Fibroblast of lung (primary cell): ENCODE measurements around the gene SMARCA5. TPM values are rescaled to one million over a fixed set of nuclear protein-coding genes. Genes with fewer than 3 reads are reported as not detected.

Experiments used
- DNase-seq, 2 donors: peaks; one replicate each; pipeline versions ENCODE4 v3.0.0 to v3.0.0-alpha.2; 2010; ENCODE audit warnings: low read depth in 2 of 2
- H2AFZ ChIP-seq: 2 replicates; pipeline ENCODE4 v1.5.1; 2012; ENCODE audit warnings: low read length, control low read depth, inconsistent platforms
- H3K27ac ChIP-seq: 2 replicates; pipeline ENCODE4 v1.5.1; 2011; ENCODE audit warnings: low read length, control low read depth; ENCODE audit not compliant: insufficient read depth
- H3K27me3 ChIP-seq: 2 replicates; pipeline ENCODE4 v1.5.1; 2011; ENCODE audit warnings: mild to moderate bottlenecking, low read length; ENCODE audit not compliant: control insufficient read depth, insufficient read depth
- H3K36me3 ChIP-seq: 2 replicates; pipeline ENCODE4 v1.5.1; 2011; ENCODE audit warnings: low read length; ENCODE audit not compliant: control insufficient read depth, insufficient read depth
- H3K4me1 ChIP-seq: 2 replicates; pipeline ENCODE4 v1.5.1; 2011; ENCODE audit warnings: low read length; ENCODE audit not compliant: control insufficient read depth, insufficient read depth; ENCODE audit errors: extremely low read depth
- H3K4me2 ChIP-seq: 2 replicates; pipeline ENCODE4 v1.5.1; 2011; ENCODE audit warnings: low read length, control low read depth; ENCODE audit not compliant: insufficient read depth; ENCODE audit errors: extremely low read depth
- H3K4me3 ChIP-seq, 4 experiments: fragments of 200-600 bp in 1 of 4; sonication (generic) in 1 of 4; replicated peaks in 1 of 4; 2 replicates each; pipeline ENCODE4 v1.5.1; 2011 to 2016; ENCODE audit warnings: low read length in 4 of 4, low read depth in 3 of 4, mild to moderate bottlenecking in 3 of 4, control low read depth in 2 of 4, inconsistent platforms in 1 of 4, mixed read lengths in 1 of 4; ENCODE audit not compliant: insufficient read depth in 1 of 4; ENCODE audit errors: control extremely low read depth in 1 of 4
- H3K79me2 ChIP-seq: 2 replicates; pipeline ENCODE4 v1.5.1; 2012; ENCODE audit warnings: mild to moderate bottlenecking, low read length, inconsistent platforms; ENCODE audit not compliant: control insufficient read depth, insufficient read depth
- H3K9ac ChIP-seq: 2 replicates; pipeline ENCODE4 v1.5.1; 2011; ENCODE audit warnings: mild to moderate bottlenecking, low read length, control low read depth; ENCODE audit not compliant: insufficient read depth
- H3K9me3 ChIP-seq: 2 replicates; pipeline ENCODE4 v1.5.1; 2012; ENCODE audit warnings: low read depth, low read length; ENCODE audit not compliant: control insufficient read depth, insufficient read depth
- H4K20me1 ChIP-seq: 2 replicates; pipeline ENCODE4 v1.5.1; 2011; ENCODE audit warnings: low read length; ENCODE audit not compliant: control insufficient read depth, insufficient read depth; ENCODE audit errors: extremely low read depth
- CTCF ChIP-seq, 2 donors: IDR thresholded peaks in 1 of 2; conservative IDR thresholded peaks in 1 of 2; 1 replicate in 1 of 2; 2 replicates in 1 of 2; pipeline ENCODE4 v1.5.1; 2011 to 2012; ENCODE audit warnings: low read length in 2 of 2, control low read depth in 1 of 2, inconsistent platforms in 1 of 2, low read depth in 1 of 2, mild to moderate bottlenecking in 1 of 2
- EZH2 ChIP-seq: IDR thresholded peaks from 2 replicates; pipeline ENCODE4 v1.5.1; 2012; ENCODE audit warnings: low read length, control low read depth, mild to moderate bottlenecking; ENCODE audit errors: missing control alignments
- polyA plus RNA-seq, 2 donors: library from polyadenylated mRNA; depleted of rRNA in 1 of 2; stranded (reverse) in 1 of 2; unstranded in 1 of 2; fragments of >200 nt; gene quantifications; 2 replicates each; pipeline ENCODE4 v1.2.1, GENCODE V29; 2011 to 2012; ENCODE audit warnings: missing spikeins in 1 of 2
- total RNA-seq: library from RNA; depleted of rRNA; stranded (reverse); fragments of >200 nt; gene quantifications from 2 replicates; pipeline ENCODE4 v1.2.1, GENCODE V29; 2014

The SMARCA5 gene
- total and polyA plus RNA-seq, 2 donors (not counting 1 experiment from before 2014, with no cell fraction given): 22.9 to 53.3 TPM

GRCh38 chr4:143502231-143502630 lies 11.3 kb upstream of the SMARCA5 start:
- TF ChIP-seq CTCF (conservative IDR thresholded peaks at IDR 0.05 in 1 of 2, IDR thresholded peaks at IDR 0.05 in 1 of 2; ENCODE audit: low read depth in 1 of 2, low read length in 2 of 2) (no peak), EZH2 (no peak)

GRCh38 chr4:143506031-143506430 lies 7.5 kb upstream of the SMARCA5 start:
- Histone ChIP-seq H4K20me1 (no peaks in the 10 kb centered on the region), H3K79me2 (no peaks in the 10 kb centered on the region), H3K9me3 (no peaks in the 10 kb centered on the region), H3K4me1 (no peaks in the 10 kb centered on the region), H3K27ac (no peak overlapping the region), H3K4me3 (no peak overlapping the region), H3K36me3 (no peaks in the 10 kb centered on the region), H2AFZ (no peak overlapping the region), H3K27me3 (no peaks in the 10 kb centered on the region), H3K4me2 (no peak overlapping the region), H3K9ac (no peak overlapping the region)
- no peak for TF ChIP-seq CTCF (conservative IDR thresholded peaks at IDR 0.05 in 1 of 2, IDR thresholded peaks at IDR 0.05 in 1 of 2; ENCODE audit: low read depth in 1 of 2, low read length in 2 of 2)
- no peak for TF ChIP-seq EZH2
- no peak for DNase-seq

More at GRCh38 chr4:143502231-143502630, 11.3 kb upstream of the SMARCA5 start:
- H3K27me3 ChIP-seq: no peaks in the 10 kb centered on the region
- no peak overlapping the region for H3K9ac ChIP-seq
- no peak overlapping the region for H3K4me3 ChIP-seq
- H2AFZ ChIP-seq: no peak overlapping the region
- H3K4me2 ChIP-seq: no peak overlapping the region
- H3K36me3 ChIP-seq: no peaks in the 10 kb centered on the region
- no peaks in the 10 kb centered on the region for H3K9me3 ChIP-seq
- no peaks in the 10 kb centered on the region for H3K79me2 ChIP-seq
- no peak overlapping the region for H3K27ac ChIP-seq
- no peak for DNase-seq
- H3K4me1 ChIP-seq: no peaks in the 10 kb centered on the region
- no peaks in the 10 kb centered on the region for H4K20me1 ChIP-seq

GRCh38 chr4:143511906-143512305 lies 1.6 kb upstream of the SMARCA5 start:
- peaks cover 3% of the 10 kb centered on the region for H4K20me1 ChIP-seq
- TF ChIP-seq CTCF (conservative IDR thresholded peaks at IDR 0.05 in 1 of 2, IDR thresholded peaks at IDR 0.05 in 1 of 2; ENCODE audit: low read depth in 1 of 2, low read length in 2 of 2): no peak
- no peak for TF ChIP-seq EZH2
- no peak overlapping the region for H3K9ac ChIP-seq
- DNase-seq: no peak
- H3K36me3 ChIP-seq: peaks cover 2% of the 10 kb centered on the region
- H3K4me1 ChIP-seq: peaks cover 2% of the 10 kb centered on the region
- H3K27ac ChIP-seq: no peak overlapping the region
- H3K79me2 ChIP-seq: peaks cover 34% of the 10 kb centered on the region
- no peaks in the 10 kb centered on the region for H3K9me3 ChIP-seq
- H3K27me3 ChIP-seq: no peaks in the 10 kb centered on the region
- no peak overlapping the region for H3K4me3 ChIP-seq
- H3K4me2 ChIP-seq: no peak overlapping the region
- no peak overlapping the region for H2AFZ ChIP-seq
